GM23248 (cell line): ENCODE measurements around the gene KCNMA1. TPM values are rescaled to one million over a fixed set of nuclear protein-coding genes. Genes with fewer than 3 reads are reported as not detected.

Experiments used
- DNase-seq: peaks from one replicate; pipeline ENCODE4 v3.0.0-alpha.2; 2015
- H2AFZ ChIP-seq: fragments of 200-600 bp; sonication (generic); 2 replicates; pipeline ENCODE4 v1.6.1; 2016; ENCODE audit warnings: antibody characterized with exemption
- H3F3A ChIP-seq: fragments of 200-600 bp; sonication (generic); 2 replicates; pipeline ENCODE4 v1.6.1; 2016; ENCODE audit warnings: mild to moderate bottlenecking, antibody characterized with exemption, mixed run types; ENCODE audit not compliant: insufficient read depth
- H3K27ac ChIP-seq: fragments of 200-600 bp; sonication (generic); 2 replicates; pipeline ENCODE4 v1.5.1; 2016; ENCODE audit warnings: mild to moderate bottlenecking
- H3K27me3 ChIP-seq: fragments of 200-600 bp; sonication (generic); replicated peaks from 2 replicates; pipeline ENCODE4 v1.6.1; 2016; ENCODE audit warnings: mild to moderate bottlenecking; ENCODE audit not compliant: insufficient read depth
- H3K36me3 ChIP-seq: fragments of 200-600 bp; sonication (generic); 2 replicates; pipeline ENCODE4 v1.6.1; 2016; ENCODE audit warnings: low read depth, mild to moderate bottlenecking
- H3K4me1 ChIP-seq: fragments of 200-600 bp; sonication (generic); 2 replicates; pipeline ENCODE4 v1.6.1; 2016; ENCODE audit warnings: mild to moderate bottlenecking; ENCODE audit not compliant: insufficient read depth
- H3K4me2 ChIP-seq: fragments of 200-600 bp; sonication (generic); one replicate; pipeline ENCODE4 v1.6.1; 2016; ENCODE audit warnings: mild to moderate bottlenecking; ENCODE audit not compliant: unreplicated experiment
- H3K4me3 ChIP-seq: fragments of 200-600 bp; sonication (generic); 2 replicates; pipeline ENCODE4 v1.5.1; 2016; ENCODE audit warnings: mild to moderate bottlenecking
- H3K79me2 ChIP-seq: fragments of 200-600 bp; sonication (generic); 2 replicates; pipeline ENCODE4 v1.6.1; 2016; ENCODE audit warnings: mild to moderate bottlenecking; ENCODE audit not compliant: insufficient read depth
- H3K9ac ChIP-seq: fragments of 200-600 bp; sonication (generic); 2 replicates; pipeline ENCODE4 v1.6.1; 2016; ENCODE audit warnings: mild to moderate bottlenecking
- H3K9me2 ChIP-seq: fragments of 200-600 bp; sonication (generic); 2 replicates; pipeline ENCODE4 v1.6.1; 2016; ENCODE audit warnings: mixed run types, mild to moderate bottlenecking, moderate library complexity; ENCODE audit not compliant: insufficient read depth
- H3K9me3 ChIP-seq: fragments of 200-600 bp; sonication (generic); one replicate; pipeline ENCODE4 v1.6.1; 2017; ENCODE audit warnings: low read depth
- H4K20me1 ChIP-seq: fragments of 200-600 bp; sonication (generic); 2 replicates; pipeline ENCODE4 v1.6.0; 2016; ENCODE audit not compliant: insufficient read depth
- EZH2 ChIP-seq: fragments of 200-600 bp; sonication (generic); IDR thresholded peaks from 2 replicates; pipeline ENCODE4 v1.6.1; 2018; ENCODE audit warnings: antibody characterized with exemption, mild to moderate bottlenecking; ENCODE audit not compliant: insufficient read depth, poor library complexity, severe bottlenecking
- EZH2phosphoT487 ChIP-seq: fragments of 200-600 bp; sonication (generic); IDR thresholded peaks from 2 replicates; pipeline ENCODE4 v1.6.1; 2018; ENCODE audit warnings: antibody characterized with exemption, moderate library complexity, mild to moderate bottlenecking, low read depth; ENCODE audit not compliant: insufficient read depth
- WGBS, 2 experiments: methylation state at CpG; one replicate each; pipeline ENCODE4 v1.1.6; 2015 to 2017; ENCODE audit warnings: low lambda C conversion rate in 2 of 2, low coverage in 1 of 2; ENCODE audit errors: missing lambda C conversion rate in 2 of 2; 5-methylcytosine and 5-hydroxymethylcytosine counted together
- in situ Hi-C: fragments of 300-500 bp; cut with MboI; formaldehyde crosslinking; loops from 2 replicates; pipeline ENCODE4 v1.15.0; 2020
- polyA plus RNA-seq: library from polyadenylated mRNA; unstranded; fragments of >200 nt; fragmentation: Nextera tagmentation; extraction: Ambion mirVana; gene quantifications from 2 replicates; pipeline ENCODE4 v1.2.1, GENCODE V29; 2016
- total RNA-seq: library from RNA; depleted of rRNA; stranded (reverse); fragments of >200 nt; shearing (Covaris generic); gene quantifications from 2 replicates; pipeline ENCODE4 v1.2.3, GENCODE V29; 2014

Gene KCNMA1
- total and polyA plus RNA-seq, 2 experiments from 2014 or later = 14.2 to 25.1 TPM

- H3K4me1 ChIP-seq = peaks cover 52% of the 10 kb centered on the region
- H3F3A ChIP-seq = peaks cover 16% of the 10 kb centered on the region
- H4K20me1 ChIP-seq = no peaks in the 10 kb centered on the region
- in situ Hi-C loops = no loop called here
- peaks cover 4% of the 10 kb centered on the region; the same call in 1 of the 2 replicates for H3K79me2 ChIP-seq
- H3K9ac ChIP-seq = no peak overlapping the region
- H3K27me3 ChIP-seq = no peaks in the 10 kb centered on the region
- no peak overlapping the region for H2AFZ ChIP-seq
- H3K9me3 ChIP-seq = no peaks in the 10 kb centered on the region
- H3K36me3 ChIP-seq = no peaks in the 10 kb centered on the region
- no peak overlapping the region for H3K27ac ChIP-seq
- WGBS, 2 experiments = 20 to 21% methylated on average over 1 of the region's 1 CpG
- DNase-seq = peak; percentile 36
- no peak overlapping the region for H3K4me2 ChIP-seq
- no peaks in the 10 kb centered on the region for H3K9me2 ChIP-seq
- H3K4me3 ChIP-seq = no peak overlapping the region
- TF ChIP-seq EZH2phosphoT487 (no peak), EZH2 (no peak)
Observed at GRCh38 chr10:77533887-77534278, 103.7 kb downstream of the KCNMA1 start.

DNA sequence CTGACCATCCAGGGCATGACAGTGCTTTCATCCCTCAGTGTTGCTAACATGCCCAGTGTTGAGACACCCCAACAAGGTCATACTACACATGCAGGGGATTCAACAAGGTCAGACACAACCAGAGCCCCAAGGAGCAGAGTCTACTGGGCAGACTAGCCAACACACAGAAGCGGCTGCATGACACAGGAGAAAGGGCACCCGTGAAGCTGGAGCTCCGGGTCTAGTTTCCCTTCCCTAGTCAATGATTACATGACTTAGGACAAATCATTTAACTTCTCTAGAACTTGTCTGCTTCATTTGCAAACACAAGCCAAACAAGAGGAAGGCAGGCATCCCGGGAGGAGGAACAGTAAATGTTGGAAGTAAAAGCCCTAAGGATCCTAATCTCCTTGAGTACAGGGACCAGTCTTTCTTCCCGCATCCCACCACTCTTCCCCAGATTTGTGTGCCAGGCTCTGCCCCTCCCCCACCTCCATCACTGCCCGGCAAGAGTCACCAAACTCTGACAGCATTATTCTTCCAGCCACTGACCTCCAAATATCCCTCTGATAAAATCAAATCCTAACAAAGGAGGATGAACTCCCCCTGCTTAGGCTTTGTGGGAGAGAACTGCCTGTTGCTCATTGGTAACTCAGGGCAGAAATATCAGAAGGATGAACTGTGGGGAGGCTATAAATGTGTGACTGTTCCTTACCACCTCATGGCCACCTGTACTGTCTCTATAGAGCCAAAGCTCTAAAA, 104.3 kb downstream of the KCNMA1 start:
- in situ Hi-C loops = no loop called here
- no peak overlapping the region for H3K4me2 ChIP-seq
- no peaks in the 10 kb centered on the region for H3K36me3 ChIP-seq
- peaks cover 52% of the 10 kb centered on the region for H3K4me1 ChIP-seq
- no peaks in the 10 kb centered on the region for H3K27me3 ChIP-seq
- no peaks in the 10 kb centered on the region for H3K9me3 ChIP-seq
- H3K9ac ChIP-seq = no peak overlapping the region
- no peak overlapping the region for H3K4me3 ChIP-seq
- H3K27ac ChIP-seq = no peak overlapping the region
- no peaks in the 10 kb centered on the region for H4K20me1 ChIP-seq
- TF ChIP-seq EZH2 (no peak), EZH2phosphoT487 (no peak)
- WGBS, 2 experiments = 64 to 78% methylated on average over 6 of the region's 6 CpGs
- no peak overlapping the region for H2AFZ ChIP-seq
- no peaks in the 10 kb centered on the region for H3K9me2 ChIP-seq
- peaks cover 4% of the 10 kb centered on the region; the same call in 1 of the 2 replicates for H3K79me2 ChIP-seq
- peaks cover 16% of the 10 kb centered on the region for H3F3A ChIP-seq
- DNase-seq = no peak

GRCh38 chr10:77532068-77532467, 105.5 kb downstream of the KCNMA1 start:
- Histone ChIP-seq H3K27me3 (no peaks in the 10 kb centered on the region), H3K27ac (peak overlapping the region; percentile 94), H3K9ac (peak overlapping the region; percentile 74), H3F3A (peaks cover 16% of the 10 kb centered on the region), H3K9me3 (no peaks in the 10 kb centered on the region), H3K36me3 (no peaks in the 10 kb centered on the region), H4K20me1 (no peaks in the 10 kb centered on the region), H2AFZ (peak overlapping the region; percentile 57), H3K4me3 (peak overlapping the region; percentile 52), H3K79me2 (peaks cover 4% of the 10 kb centered on the region; the same call in 1 of the 2 replicates), H3K4me1 (peaks cover 43% of the 10 kb centered on the region), H3K9me2 (no peaks in the 10 kb centered on the region), H3K4me2 (peak overlapping the region; percentile 84)
- in situ Hi-C loops = no loop called here
- peak; percentile 72 for DNase-seq
- 67 to 68% methylated on average over 12 of the region's 12 CpGs for WGBS, 2 experiments
- TF ChIP-seq EZH2phosphoT487 = no peak
- TF ChIP-seq EZH2 = no peak

- Histone ChIP-seq H3K27ac (peak overlapping the region; percentile 94), H3K9me3 (no peaks in the 10 kb centered on the region), H2AFZ (peak overlapping the region; percentile 57), H3K4me2 (peak overlapping the region; percentile 84), H3K36me3 (no peaks in the 10 kb centered on the region), H3F3A (peaks cover 16% of the 10 kb centered on the region), H3K4me3 (peak overlapping the region; percentile 52), H3K79me2 (peaks cover 4% of the 10 kb centered on the region; the same call in 1 of the 2 replicates), H3K27me3 (no peaks in the 10 kb centered on the region), H3K4me1 (peaks cover 39% of the 10 kb centered on the region), H3K9me2 (no peaks in the 10 kb centered on the region), H3K9ac (peak overlapping the region; percentile 74), H4K20me1 (no peaks in the 10 kb centered on the region)
- peak; percentile 96 for DNase-seq
- no peak for TF ChIP-seq EZH2
- TF ChIP-seq EZH2phosphoT487 = no peak
- in situ Hi-C loops = no loop called here
- 4% methylated on average over 10 of the region's 10 CpGs for WGBS, 2 experiments
Observed at GRCh38 chr10:77531441-77532001, 106.1 kb downstream of the KCNMA1 start.
